Islet precursor cell (in vitro differentiated cells): ENCODE data around the gene APP.

Source experiments
- DNase-seq: peaks from one replicate; pipeline ENCODE4 v3.0.0-alpha.2; 2018

The APP gene

DNA sequence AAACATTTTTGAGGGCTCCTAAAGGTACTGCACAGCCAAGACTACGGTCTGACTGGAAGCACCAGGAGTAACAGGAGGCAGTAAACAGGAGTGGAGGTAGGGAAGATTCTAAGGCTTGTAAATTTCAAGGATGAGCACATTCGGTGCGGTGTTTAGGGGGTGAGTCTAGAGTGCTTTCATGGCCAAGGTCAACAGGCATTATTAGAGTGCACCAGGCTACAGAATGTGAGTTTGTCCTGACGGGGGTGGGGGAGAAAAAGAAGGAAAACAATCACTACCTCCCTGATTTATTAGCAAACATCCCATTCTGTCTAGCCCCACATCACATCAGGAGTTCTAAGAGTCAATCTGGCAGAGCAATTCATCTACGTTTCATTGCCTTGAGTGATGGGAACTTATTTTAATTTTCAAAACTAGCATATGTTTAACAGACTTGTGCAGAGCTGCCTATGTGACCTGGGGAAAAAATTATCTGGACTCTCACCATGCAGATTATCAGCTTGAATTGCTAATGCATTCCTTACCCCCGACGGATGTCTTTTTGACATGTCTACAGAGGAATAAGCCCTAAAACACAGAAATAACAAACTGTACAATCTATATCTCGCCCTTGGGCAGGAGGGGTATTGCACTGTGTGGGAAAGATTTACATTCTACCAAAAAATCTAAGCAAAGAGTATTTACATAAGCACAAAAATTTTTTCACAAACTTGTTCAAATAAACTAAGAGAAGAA lies 45.0 kb downstream of the APP start:
- DNase-seq = no peak

DNA sequence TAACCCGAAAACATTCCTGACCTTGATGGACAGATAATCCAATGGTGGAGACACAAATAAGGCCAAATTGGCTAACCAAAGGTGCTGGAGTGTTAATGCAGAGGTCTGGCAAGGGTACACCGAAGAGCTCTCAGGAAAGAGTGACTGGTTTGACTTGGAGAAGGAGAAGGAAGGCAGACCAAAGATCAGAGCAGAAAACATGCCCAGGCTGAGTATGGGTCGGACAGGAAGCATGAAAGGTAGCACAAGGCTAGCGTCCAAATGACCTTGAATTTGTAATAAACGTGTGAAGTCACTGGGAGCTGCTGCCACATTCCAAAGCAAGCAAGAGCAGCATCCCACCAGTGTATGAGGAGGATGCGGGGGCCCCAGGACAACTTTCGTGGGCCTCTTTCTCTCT lies 45.7 kb downstream of the APP start:
- DNase-seq = no peak

DNA sequence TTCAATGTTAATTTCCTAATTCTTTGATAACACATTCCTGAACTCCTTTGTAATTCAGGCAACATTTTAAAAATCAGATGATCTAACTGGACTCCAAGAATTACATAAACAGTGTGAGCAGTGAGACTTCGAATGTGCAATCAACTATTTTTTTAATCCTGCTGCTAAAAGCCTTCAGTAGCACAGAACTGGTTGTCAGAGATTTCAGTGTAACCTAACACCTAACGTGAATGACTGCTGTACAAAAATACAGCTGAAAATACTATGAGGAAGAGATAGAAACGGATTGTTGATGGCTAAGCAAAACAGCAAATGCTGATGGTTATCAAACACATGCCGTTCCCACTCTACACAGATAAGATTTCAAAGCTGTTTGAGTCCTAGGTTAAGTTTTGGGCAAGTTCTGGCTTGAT lies 46.1 kb downstream of the APP start:
- DNase-seq = no peak

DNA sequence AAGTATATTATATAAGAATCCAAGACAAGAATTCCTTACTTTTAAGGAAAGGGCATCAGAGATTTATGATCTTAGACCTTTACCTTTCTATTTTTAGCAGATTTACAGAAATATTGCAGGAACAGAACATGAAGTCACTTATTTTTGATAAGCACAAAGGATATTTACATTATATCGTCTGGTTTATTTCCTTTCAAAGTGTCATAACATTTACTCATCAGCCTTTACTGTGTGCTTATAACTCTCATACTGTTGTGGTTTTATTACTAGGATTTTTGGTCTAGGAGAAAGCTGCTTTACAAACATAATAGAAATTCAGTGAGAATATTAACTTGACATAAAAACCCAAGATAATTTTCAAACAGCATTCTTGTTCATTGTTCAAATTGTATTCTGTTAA lies 47.6 kb downstream of the APP start:
- DNase-seq = no peak

DNA sequence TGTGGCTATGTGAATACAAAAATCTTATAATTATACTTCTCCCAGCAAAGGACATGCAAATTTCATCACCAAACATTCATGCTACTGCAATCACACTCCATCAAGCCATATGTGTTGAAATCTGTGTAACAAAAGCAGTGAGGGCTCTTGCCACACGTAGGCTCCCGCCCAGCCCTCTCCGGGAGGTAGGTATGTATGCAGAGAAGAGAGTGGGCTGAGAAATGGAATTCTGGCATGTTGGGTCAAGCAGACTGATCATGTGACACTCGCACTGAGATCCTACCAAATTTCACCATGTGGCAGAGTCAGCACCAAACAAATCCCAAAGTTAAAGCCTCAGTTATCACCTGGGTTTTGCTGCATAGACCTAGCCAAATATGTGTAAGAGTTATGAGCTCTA lies 49.7 kb downstream of the APP start:
- no peak for DNase-seq

DNA sequence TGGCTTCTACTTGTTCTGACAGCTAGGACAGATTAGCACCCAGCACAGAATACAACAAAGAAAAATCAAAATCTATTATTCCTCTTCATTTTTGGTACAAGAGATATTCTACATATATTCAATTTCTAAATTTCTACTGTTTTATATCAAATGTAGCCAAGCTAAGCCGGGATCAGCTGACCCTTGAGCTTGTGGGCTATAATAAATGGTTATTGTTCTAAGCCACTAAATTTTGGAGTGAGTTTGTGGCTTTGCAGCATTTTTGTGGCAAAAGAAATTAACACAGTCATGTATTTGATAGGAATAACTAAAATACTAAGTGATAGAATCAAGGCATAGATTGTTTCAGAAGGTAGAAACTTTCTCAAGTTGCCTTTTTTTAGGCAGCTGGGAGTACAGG lies 50.7 kb downstream of the APP start:
- DNase-seq = no peak

DNA sequence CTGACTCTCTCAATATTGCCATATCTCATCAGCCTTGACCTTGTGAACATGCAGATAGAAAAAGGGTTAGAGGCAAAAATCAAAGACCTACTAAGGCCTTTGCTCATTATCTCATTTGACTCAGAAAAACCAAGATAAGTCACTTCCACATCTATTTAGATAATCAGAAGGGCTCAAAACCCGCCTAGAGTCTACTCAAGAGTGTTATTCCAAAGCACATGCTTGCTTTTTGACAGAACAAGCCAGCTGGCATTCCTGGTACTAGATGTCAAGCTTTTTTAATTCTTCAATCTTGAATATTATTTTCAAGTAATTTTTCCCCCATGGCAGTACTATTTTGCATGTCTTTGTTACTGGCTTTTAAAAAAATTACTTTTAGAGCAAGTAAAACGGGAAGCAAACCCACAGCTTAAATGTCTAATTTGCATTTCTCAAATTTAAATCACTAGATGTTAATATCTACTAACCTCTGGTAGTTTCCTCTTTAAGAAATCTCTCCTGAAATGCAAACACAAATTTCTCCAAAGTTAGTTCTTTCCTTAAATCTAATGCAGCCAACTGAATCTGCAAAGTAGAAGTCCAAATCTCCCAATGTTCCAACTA lies 51.5 kb downstream of the APP start:
- no peak for DNase-seq

DNA sequence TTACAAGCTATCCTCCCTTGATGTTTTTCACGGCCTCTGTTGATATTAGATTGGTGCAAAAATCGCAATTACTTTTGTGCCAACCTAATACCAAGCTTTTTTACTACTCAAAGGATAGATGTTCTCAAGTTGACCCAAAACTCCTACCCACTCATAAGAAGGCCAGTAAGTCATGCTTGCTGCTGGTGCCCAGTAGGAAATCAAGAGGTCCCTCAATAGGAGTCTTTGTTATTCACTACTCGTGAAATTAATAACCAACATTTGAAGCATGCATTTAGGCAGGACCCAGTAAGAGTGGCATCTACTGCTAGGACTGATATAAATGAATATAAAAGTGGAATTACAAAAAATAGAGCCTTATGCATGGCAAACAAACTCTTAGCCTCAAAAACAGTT lies 52.6 kb downstream of the APP start:
- no peak for DNase-seq

DNA sequence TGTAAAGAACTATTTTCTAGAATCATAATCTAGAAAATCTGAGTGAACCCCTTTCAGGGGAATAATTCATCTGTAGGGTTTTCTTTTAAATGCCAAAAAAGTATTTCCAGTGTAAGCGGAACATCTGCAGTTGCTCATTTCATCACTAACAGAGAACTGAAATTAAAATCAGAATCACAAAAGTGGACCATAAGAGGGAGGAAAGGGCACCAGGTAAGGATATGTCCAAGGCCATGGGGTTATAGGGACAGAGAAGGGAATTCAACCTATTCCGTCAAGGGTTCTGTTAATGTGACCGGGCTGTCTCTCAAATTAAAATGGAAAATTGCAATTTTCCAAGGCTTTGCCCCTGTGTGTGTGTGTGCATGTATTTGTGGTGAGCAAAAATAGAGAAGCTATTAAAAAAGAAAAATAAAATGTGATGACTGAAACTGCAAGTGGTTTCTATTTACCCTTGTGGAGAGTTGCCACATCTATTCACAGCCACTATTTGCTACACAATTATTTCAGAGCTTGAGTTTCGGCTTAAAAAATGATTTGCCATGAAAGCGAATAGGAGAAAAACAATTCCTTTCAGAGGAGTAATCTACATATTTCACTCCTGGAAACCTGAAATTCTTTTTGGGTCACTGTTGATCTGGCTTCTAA lies 53.1 kb downstream of the APP start:
- DNase-seq = no peak

DNA sequence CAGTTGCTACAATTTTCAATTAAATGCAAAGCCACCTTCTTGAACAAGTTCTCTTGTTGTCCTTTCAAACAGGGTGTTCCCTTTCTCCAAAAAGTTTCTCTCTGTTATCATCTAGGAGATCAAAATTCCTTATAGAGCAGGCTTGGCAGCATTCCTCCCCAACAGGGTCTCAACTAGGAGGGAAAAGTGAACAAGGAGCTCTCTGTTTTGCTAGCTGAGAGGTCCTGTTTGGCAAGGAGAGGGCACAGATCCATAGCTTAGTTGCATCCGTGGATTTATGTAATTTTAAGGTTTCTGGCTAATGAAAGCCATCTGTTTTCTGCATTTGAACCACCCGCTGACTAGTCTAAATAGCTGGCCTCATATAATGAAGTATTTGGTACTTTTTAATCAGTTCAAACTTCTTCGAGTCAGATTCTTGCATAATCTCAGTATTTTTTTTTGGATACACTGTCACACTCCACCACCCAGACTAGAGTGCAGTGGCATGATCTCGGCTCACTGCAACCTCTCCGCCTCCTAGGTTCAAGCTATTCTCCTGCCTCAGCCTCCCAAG lies 54.0 kb downstream of the APP start:
- DNase-seq = peak; percentile 94

DNA sequence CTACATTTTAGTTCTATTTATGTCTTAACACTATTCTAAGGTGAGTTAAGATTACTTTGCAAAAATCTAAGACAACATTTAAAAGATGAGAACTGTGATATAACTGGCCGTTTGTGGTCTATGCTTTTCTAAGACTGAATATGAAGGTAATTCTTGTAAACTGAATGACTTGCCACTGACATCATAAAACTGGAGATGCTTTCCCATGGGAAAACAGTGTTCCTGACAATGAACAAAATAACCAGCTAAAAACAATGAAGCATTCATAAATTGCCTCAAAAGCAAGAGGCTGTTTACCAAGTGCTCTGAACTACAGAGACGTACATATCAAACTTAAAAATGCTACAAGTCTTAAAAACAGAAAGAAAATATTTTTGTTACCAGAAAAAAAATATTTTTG lies 54.7 kb downstream of the APP start:
- DNase-seq = no peak

DNA sequence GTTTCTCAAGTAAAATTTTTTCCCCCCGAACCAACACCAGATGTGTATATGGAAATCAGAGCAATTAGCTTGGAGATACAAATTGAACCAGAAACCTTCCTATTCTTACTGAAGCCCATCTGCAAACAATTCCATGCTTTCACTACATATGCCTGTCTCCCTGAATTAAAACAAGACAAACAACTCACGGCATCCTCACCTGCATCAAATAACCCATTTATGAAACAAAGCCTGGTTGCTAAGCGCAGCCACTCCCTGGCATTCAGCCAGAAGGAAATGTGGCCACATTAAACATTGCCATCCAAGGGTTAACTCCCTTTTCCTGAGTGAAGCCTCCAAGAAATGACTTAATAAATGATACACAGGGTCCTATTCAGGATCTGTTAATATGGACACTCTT lies 55.3 kb downstream of the APP start:
- DNase-seq = no peak

DNA sequence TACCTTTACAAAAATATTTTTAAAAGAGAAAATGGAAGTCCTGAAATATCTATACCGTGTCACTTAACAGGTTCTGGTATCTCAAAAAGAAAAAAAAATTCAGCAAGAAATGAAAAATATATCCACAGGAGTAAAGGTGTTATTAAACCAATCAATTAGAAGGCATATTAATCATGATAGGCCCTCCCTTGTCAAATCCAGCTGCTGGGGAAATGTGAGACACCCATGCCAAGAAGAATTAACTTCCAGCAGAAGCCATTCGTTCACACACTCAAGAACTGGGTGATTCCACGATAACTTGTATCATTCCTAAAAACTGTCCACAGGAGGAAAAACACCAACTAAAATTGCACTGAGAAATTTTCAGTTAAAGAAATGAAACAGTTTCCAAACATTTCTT lies 57.6 kb downstream of the APP start:
- DNase-seq = no peak

DNA sequence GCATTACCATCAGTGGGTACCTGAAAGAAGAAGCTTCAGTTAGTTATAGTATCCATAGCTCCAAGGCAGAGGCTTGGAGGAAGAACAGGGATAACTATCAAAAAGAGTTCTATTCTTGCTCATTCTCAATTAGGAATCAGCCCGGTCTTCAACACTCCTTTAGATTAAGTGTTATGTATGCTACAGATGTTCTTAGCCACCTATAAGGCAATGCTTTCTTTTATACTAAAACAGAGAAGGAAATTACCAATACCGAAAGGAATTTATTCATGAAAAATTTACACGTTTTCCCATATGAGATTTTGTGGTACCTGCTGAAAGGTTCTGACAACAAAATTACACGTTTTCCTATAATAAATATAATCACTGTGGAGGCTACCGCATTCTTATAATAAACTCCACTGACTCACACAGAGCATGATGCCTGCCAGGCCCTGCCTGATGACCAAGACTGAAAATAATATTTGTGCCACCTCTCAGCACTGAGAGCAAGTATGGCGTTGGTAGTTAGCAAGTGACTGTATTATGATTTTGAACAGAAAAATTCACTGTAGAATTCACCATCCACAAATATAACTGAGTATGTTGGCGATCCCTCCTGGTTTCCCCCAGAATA lies 58.3 kb downstream of the APP start:
- DNase-seq = no peak

DNA sequence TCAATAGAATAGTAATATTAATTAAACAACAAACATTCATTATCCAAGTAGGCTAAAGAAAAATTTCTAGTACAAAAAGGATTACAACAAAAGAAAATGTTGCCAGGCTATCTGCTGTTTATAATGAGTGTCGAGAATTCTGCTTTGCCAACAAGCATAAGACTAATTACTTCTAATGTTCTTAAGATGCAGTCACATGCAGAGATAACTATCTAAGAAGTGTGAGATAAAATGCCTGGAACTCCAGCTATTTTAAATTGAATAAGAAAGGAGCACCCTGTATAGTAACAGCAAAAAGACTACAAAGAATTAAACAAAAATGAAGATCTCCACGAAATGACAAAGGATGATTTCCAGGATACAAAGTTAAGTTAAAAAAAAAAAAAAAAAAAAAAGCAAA lies 59.9 kb downstream of the APP start:
- no peak for DNase-seq

DNA sequence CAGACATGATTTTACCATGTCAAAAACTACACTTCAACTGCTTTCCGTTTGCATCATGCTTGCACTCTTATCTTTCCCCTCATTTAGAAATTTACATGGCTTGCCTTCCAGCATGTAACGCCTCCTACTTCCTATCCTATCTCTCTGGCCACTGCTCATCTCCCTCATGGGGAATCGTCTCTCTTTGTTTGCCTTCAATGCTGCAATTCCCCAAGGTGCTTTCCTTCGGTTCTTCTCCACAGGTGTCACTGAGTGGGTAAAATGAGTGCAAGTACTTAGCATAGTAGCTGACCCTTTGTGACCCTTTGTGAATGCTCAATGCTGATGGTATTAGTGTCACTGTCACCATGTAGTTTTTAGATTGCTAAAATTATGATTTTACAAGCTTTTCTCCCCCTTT lies 63.1 kb downstream of the APP start:
- DNase-seq = no peak

DNA sequence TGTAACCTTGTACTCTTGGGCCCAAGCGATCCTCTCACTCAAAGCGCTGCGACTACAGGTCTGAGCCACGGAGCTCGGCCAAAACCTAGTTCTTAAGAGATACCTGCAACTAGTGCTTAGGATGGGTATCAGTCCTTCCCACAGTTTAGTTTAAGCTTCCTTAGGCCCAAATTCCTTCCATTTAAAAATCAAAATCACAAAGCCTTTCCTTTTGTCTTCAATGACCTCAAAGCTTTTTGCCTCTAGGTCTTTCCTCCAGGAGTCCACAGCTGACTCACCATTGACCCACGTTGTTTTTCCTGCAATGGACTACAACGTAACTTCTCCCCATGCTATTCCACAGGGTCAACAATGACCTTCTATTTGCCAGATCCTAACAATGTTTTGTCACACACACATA lies 64.0 kb downstream of the APP start:
- DNase-seq = no peak

DNA sequence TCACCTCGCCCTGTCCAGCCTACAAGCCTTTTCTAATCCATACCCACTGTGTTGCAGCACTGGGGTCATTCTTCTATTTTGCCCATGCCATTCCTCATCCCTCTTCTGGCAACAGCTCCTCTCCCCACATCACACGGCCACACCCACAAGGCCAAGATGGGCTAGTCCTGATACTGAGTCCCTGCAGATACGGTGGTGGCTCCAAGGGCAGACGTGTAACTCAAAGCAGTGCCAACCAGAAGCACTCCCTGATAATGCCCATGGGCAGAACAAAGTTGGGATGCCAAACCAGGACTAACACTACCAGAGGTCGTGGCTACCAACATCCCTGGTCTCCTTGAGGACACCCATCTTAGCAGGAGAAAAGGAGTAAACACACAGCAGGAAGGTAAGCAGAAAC lies 64.8 kb downstream of the APP start:
- no peak for DNase-seq

DNA sequence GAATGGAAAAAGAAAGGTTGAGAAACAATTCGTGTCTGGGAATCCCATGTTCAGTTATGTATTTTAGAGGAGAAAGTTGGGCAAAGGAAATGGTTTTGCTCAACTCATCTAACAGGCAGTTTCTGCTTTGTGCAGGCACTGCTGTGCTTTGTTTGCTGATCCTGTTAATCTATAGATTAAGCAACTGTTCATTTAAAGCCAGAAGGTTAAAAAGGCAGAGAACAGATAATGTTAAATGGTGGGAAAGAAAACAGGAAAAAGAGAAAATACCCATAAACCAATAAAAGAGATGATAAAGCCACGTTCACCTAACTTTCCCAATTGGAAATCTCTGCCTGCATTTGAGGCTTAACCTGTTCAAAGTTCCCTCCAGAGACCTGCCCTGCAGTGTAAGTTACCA lies 70.0 kb downstream of the APP start:
- DNase-seq = no peak

DNA sequence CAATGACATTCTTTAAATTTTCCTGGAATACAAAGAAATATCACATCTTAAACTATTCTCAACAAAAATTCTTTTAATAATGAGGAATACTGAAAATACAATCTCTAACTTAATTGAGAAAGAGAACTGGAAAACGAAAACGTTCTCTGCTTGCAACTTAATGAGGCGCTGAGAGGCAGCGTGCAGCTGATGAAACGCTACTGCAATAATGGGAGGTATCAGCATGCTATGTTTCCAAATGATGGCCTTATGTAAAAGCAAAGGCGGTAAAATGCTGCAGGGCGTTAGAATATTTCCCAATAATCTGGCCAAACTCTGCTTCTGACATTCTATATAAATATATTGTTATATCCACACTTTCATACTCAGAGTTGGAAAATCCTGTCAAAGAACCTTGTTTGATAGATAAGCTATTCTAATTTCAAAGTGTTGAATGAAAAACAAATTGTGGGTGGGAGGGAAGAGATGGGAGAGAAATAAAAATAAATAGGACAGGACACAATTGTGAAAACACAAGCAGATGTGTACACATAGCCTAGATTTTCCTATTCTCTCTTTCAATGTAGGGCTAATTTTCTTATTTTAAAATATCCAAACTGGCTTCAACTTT lies 70.9 kb downstream of the APP start:
- no peak for DNase-seq

DNA sequence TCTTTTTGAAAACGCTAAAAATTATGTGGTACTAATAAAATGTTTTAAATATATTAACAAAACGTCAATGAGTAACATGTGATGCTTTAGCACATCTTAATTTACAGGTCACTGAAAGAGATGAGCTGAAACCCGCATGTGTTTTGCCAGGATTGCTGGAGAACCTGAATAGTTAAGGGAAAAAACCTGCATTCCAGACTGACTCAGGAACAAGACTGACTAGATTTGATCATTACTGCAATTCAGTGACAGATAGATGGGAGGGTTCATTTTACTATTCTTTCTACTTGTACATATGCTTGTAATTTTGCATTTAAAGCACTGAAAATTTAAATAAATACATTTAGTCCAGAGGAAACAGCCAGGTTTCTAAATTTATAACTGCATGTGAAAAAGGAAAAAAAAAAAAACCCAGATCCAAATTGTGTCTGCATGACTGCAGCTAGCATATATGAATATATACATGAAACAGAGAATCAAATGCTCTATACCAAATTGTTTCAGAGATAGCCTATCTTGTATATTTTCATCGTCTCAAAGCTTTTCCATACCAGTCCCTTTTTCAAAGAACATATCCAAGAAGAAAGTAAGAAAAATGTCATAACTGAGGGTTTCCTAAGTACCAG lies 71.7 kb downstream of the APP start:
- DNase-seq = no peak

DNA sequence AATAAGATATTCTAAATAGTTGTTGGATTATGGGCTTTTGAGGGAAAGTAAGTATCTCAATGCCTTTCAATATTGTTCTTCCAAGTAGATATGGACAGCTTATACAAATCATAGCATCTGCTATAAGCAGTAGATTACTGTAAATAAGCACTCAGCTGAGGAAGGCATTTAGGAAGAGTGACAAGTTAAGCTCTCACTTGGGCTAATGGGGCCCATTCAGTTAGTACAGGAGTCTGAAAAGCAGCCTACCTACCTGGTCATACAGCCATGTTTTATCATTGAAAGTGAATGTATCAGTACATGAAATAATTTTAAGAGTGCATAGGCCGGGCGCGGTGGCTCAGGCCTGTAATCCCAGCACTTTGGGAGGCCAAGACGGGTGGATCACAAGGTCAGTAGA lies 73.1 kb downstream of the APP start:
- DNase-seq = no peak
